Retina (tissue), 1 donor: ENCODE data around the gene NKD2.
"Not testable (repeated sequence)": the region's sequence is repeated elsewhere in the genome, so short reads cannot be mapped to it uniquely, and the experiment has no call there.

Source experiments
- DNase-seq: peaks from one replicate; pipeline ENCODE4 v3.0.0-alpha.2; 2016

NKD2 gene

GRCh38 chr5:1075931-1076330 lies 67.3 kb downstream of the NKD2 start:
- no peak for DNase-seq

GRCh38 chr5:1076406-1076805 lies 67.8 kb downstream of the NKD2 start:
- no peak for DNase-seq

- DNase-seq: no peak
Measured at GRCh38 chr5:1077026-1077425, 68.4 kb downstream of the NKD2 start.

GRCh38 chr5:1077491-1078020 lies 69.0 kb downstream of the NKD2 start:
- no peak for DNase-seq

- no peak for DNase-seq
Measured at GRCh38 chr5:1078206-1078605, 69.6 kb downstream of the NKD2 start.

GRCh38 chr5:1078851-1079250 lies 70.2 kb downstream of the NKD2 start:
- no peak for DNase-seq

- DNase-seq: no peak
Measured at GRCh38 chr5:1079486-1079885, 70.9 kb downstream of the NKD2 start.

- DNase-seq: no peak
Measured at GRCh38 chr5:1079961-1080360, 71.4 kb downstream of the NKD2 start.

- no peak for DNase-seq
Measured at GRCh38 chr5:1080432-1080831, 71.8 kb downstream of the NKD2 start.

GRCh38 chr5:1081519-1081918 lies 72.9 kb downstream of the NKD2 start:
- no peak for DNase-seq

GRCh38 chr5:1083026-1083425 lies 74.4 kb downstream of the NKD2 start:
- DNase-seq: not testable (repeated sequence)

- DNase-seq: no peak
Measured at GRCh38 chr5:1083823-1084605, 75.4 kb downstream of the NKD2 start.

- DNase-seq: no peak
Measured at GRCh38 chr5:1085391-1085790, 76.8 kb downstream of the NKD2 start.

GRCh38 chr5:1086137-1086536 lies 77.5 kb downstream of the NKD2 start:
- no peak for DNase-seq

- no peak for DNase-seq
Measured at GRCh38 chr5:1086871-1087270, 78.3 kb downstream of the NKD2 start.

GRCh38 chr5:1087428-1087827 lies 78.8 kb downstream of the NKD2 start:
- DNase-seq: no peak

- no peak for DNase-seq
Measured at GRCh38 chr5:1088031-1088430, 79.4 kb downstream of the NKD2 start.
